IMR-90 (cell line): ENCODE measurements around the gene DTX3. TPM values are rescaled to one million over a fixed set of nuclear protein-coding genes. Genes with fewer than 3 reads are reported as not detected.

Experiments used
- ATAC-seq: fragments of 200-7000 bp; cut with Tn5 transposase; 2 replicates; pipeline ENCODE4 v1.9.1; 2020; ENCODE audit warnings: low read depth, mild to moderate bottlenecking, moderate library complexity
- BruUV-seq: library from RNA; stranded (reverse); fragments of 400-500 nt; replicated peaks from 2 replicates; lab custom pipeline; 2021; lab: Mats Ljungman, UMichigan
- CTCF ChIA-PET: fragments of 300-600 bp; formaldehyde crosslinking; extraction: SDS; loops from one replicate; lab custom pipeline; 2021; ENCODE audit warnings: antibody characterized with exemption; lab: Yijun Ruan, JAX
- POLR2A ChIA-PET: fragments of 300-600 bp; sonication (Branson Sonifier 250); formaldehyde crosslinking; loops from one replicate; lab custom pipeline; 2022; ENCODE audit warnings: antibody characterized with exemption; ENCODE audit not compliant: unreplicated experiment; lab: Charles Lee
- DNase-seq: peaks from one replicate; pipeline ENCODE4 v3.0.0; 2013
- H2AFZ ChIP-seq: replicated peaks from 2 replicates; pipeline ENCODE3; 2013; ENCODE audit warnings: low read length, mild to moderate bottlenecking; ENCODE audit not compliant: poor library complexity
- H2AK5ac ChIP-seq: 2 replicates; pipeline ENCODE4 v1.6.1; 2013; ENCODE audit warnings: low read depth, low read length, inconsistent platforms
- H2AK9ac ChIP-seq: replicated peaks from 2 replicates; pipeline ENCODE3; 2013; ENCODE audit warnings: mild to moderate bottlenecking, low read depth, low read length, moderate library complexity; ENCODE audit not compliant: poor library complexity
- H2BK120ac ChIP-seq: 2 replicates; pipeline ENCODE4 v1.6.1; 2013; ENCODE audit warnings: low read depth, low read length, inconsistent platforms
- H2BK15ac ChIP-seq: 3 replicates; pipeline ENCODE4 v1.6.1; 2013; ENCODE audit warnings: low read depth, low read length, inconsistent platforms
- H2BK20ac ChIP-seq: 2 replicates; pipeline ENCODE4 v1.6.1; 2013; ENCODE audit warnings: low read depth, mild to moderate bottlenecking, inconsistent platforms, low read length, moderate library complexity
- H2BK5ac ChIP-seq: 2 replicates; pipeline ENCODE4 v1.6.1; 2013; ENCODE audit warnings: mild to moderate bottlenecking, low read depth, low read length, inconsistent platforms; ENCODE audit not compliant: poor library complexity, severe bottlenecking
- H3K14ac ChIP-seq: replicated peaks from 2 replicates; pipeline ENCODE4 v1.6.1; 2013; ENCODE audit warnings: low read depth, low read length, inconsistent platforms
- H3K18ac ChIP-seq: 2 replicates; pipeline ENCODE4 v1.6.1; 2013; ENCODE audit warnings: low read depth, low read length, control low read depth
- H3K23ac ChIP-seq: 2 replicates; pipeline ENCODE4 v1.6.1; 2013; ENCODE audit warnings: low read depth, low read length, inconsistent platforms
- H3K27ac ChIP-seq: 2 replicates; pipeline ENCODE4 v1.5.1; 2013; ENCODE audit warnings: mild to moderate bottlenecking, control low read depth, low read length; ENCODE audit not compliant: insufficient read depth
- H3K27me3 ChIP-seq: 2 replicates; pipeline ENCODE4 v1.6.1; 2013; ENCODE audit warnings: low read length; ENCODE audit not compliant: control insufficient read depth, insufficient read depth
- H3K36me3 ChIP-seq: 2 replicates; pipeline ENCODE4 v1.6.1; 2013; ENCODE audit warnings: low read length, mixed read lengths; ENCODE audit not compliant: control insufficient read depth, insufficient read depth
- H3K4ac ChIP-seq: 2 replicates; pipeline ENCODE4 v1.6.1; 2013; ENCODE audit warnings: low read depth, low read length, inconsistent platforms
- H3K4me1 ChIP-seq: 2 replicates; pipeline ENCODE4 v1.6.1; 2013; ENCODE audit warnings: low read length, mixed read lengths; ENCODE audit not compliant: control insufficient read depth, insufficient read depth
- H3K4me2 ChIP-seq: 2 replicates; pipeline ENCODE4 v1.6.1; 2013; ENCODE audit warnings: low read depth, mild to moderate bottlenecking, control low read depth, low read length, moderate library complexity
- H3K4me3 ChIP-seq: 2 replicates; pipeline ENCODE4 v1.5.1; 2013; ENCODE audit warnings: low read depth, mild to moderate bottlenecking, control low read depth, low read length, moderate library complexity; ENCODE audit not compliant: insufficient read depth
- H3K56ac ChIP-seq: 2 replicates; pipeline ENCODE4 v1.6.1; 2013; ENCODE audit warnings: low read length, inconsistent platforms; ENCODE audit not compliant: insufficient read depth; ENCODE audit errors: extremely low read depth
- H3K79me1 ChIP-seq, 2 experiments: 2 replicates each; pipeline ENCODE4 v1.6.1; 2013; ENCODE audit warnings: low read length in 2 of 2, inconsistent platforms in 1 of 2, low read depth in 1 of 2
- H3K9ac ChIP-seq: 2 replicates; pipeline ENCODE4 v1.6.1; 2013; ENCODE audit warnings: low read depth, low read length, control low read depth
- H3K9me1 ChIP-seq: 2 replicates; pipeline ENCODE4 v1.6.1; 2013; ENCODE audit warnings: low read length, inconsistent platforms; ENCODE audit not compliant: insufficient read depth
- H3K9me3 ChIP-seq: 2 replicates; pipeline ENCODE4 v1.6.1; 2013; ENCODE audit warnings: low read length; ENCODE audit not compliant: control insufficient read depth, insufficient read depth
- H4K20me1 ChIP-seq: 2 replicates; pipeline ENCODE4 v1.6.1; 2013; ENCODE audit warnings: low read length, inconsistent platforms; ENCODE audit not compliant: insufficient read depth
- H4K5ac ChIP-seq: 2 replicates; pipeline ENCODE4 v1.6.1; 2013; ENCODE audit warnings: mild to moderate bottlenecking, low read depth, low read length, control low read depth
- H4K8ac ChIP-seq, 2 experiments: 2 replicates each; pipeline ENCODE4 v1.6.1; 2013; ENCODE audit warnings: low read depth in 2 of 2, low read length in 2 of 2, control low read depth in 1 of 2, inconsistent platforms in 1 of 2
- H4K91ac ChIP-seq: 2 replicates; pipeline ENCODE4 v1.6.1; 2013; ENCODE audit warnings: low read depth, low read length, inconsistent platforms; ENCODE audit not compliant: insufficient read depth
- BHLHE40 ChIP-seq: fragments of 150-350 bp; IDR thresholded peaks from 2 replicates; pipeline ENCODE4 v1.6.1; 2016; ENCODE audit warnings: mild to moderate bottlenecking, low read depth, low read length
- CEBPB ChIP-seq: IDR thresholded peaks from 2 replicates; pipeline ENCODE4 v1.6.1; 2012; ENCODE audit warnings: low read depth, low read length, improper control_type of control experiment
- CHD1 ChIP-seq: IDR thresholded peaks from 2 replicates; pipeline ENCODE4 v1.6.1; 2012; ENCODE audit warnings: low read depth, low read length, improper control_type of control experiment
- CTCF ChIP-seq: conservative IDR thresholded peaks from 2 replicates; pipeline ENCODE4 v1.5.1; 2012; ENCODE audit warnings: mild to moderate bottlenecking, low read depth, low read length, improper control_type of control experiment
- ELK1 ChIP-seq: fragments of 150-350 bp; IDR thresholded peaks from 2 replicates; pipeline ENCODE4 v1.6.1; 2016; ENCODE audit warnings: low read depth, mild to moderate bottlenecking, low read length, moderate library complexity, borderline replicate concordance
- FOS ChIP-seq: fragments of 150-350 bp; IDR thresholded peaks from 2 replicates; pipeline ENCODE4 v1.6.1; 2016; ENCODE audit warnings: low read depth, low read length
- MAFK ChIP-seq: IDR thresholded peaks from 2 replicates; pipeline ENCODE4 v1.6.1; 2012; ENCODE audit warnings: low read depth, low read length, improper control_type of control experiment
- MAZ ChIP-seq: IDR thresholded peaks from 2 replicates; pipeline ENCODE4 v1.6.1; 2012; ENCODE audit warnings: low read depth, mild to moderate bottlenecking, low read length, improper control_type of control experiment, moderate library complexity, borderline replicate concordance
- MXI1 ChIP-seq: IDR thresholded peaks from 2 replicates; pipeline ENCODE4 v1.6.1; 2012; ENCODE audit warnings: low read depth, mild to moderate bottlenecking, low read length, moderate library complexity, borderline replicate concordance
- NFE2L2 ChIP-seq: fragments of 150-350 bp; IDR thresholded peaks from 2 replicates; pipeline ENCODE4 v1.6.1; 2016; ENCODE audit warnings: low read depth, mild to moderate bottlenecking, low read length
- POLR2A ChIP-seq: IDR thresholded peaks from 2 replicates; pipeline ENCODE4 v1.6.1; 2012; ENCODE audit warnings: mild to moderate bottlenecking, low read depth, low read length
- RAD21 ChIP-seq: IDR thresholded peaks from 2 replicates; pipeline ENCODE4 v1.6.1; 2012; ENCODE audit warnings: low read length, improper control_type of control experiment
- RCOR1 ChIP-seq: IDR thresholded peaks from 2 replicates; pipeline ENCODE4 v1.6.1; 2012; ENCODE audit warnings: mild to moderate bottlenecking, low read length, improper control_type of control experiment; ENCODE audit not compliant: insufficient replicate concordance
- RFX5 ChIP-seq: IDR thresholded peaks from 2 replicates; pipeline ENCODE4 v1.8.0; 2012; ENCODE audit warnings: low read depth, mild to moderate bottlenecking, low read length, moderate library complexity
- SMC3 ChIP-seq: fragments of 150-350 bp; IDR thresholded peaks from 2 replicates; pipeline ENCODE4 v1.6.1; 2016; ENCODE audit warnings: low read depth, mild to moderate bottlenecking, antibody characterized with exemption, low read length, moderate library complexity
- USF2 ChIP-seq: fragments of 150-350 bp; IDR thresholded peaks from 2 replicates; pipeline ENCODE4 v1.6.1; 2017; ENCODE audit warnings: mild to moderate bottlenecking, antibody characterized with exemption, low read length, low read depth
- WGBS, 2 experiments: methylation state at CpG; one replicate each; pipeline versions ENCODE4 v1.1.5 to v1.1.7; 2013; ENCODE audit warnings: missing lambda C conversion rate in 2 of 2; ENCODE audit not compliant: insufficient read length in 1 of 2; ENCODE audit errors: extremely low coverage in 2 of 2; 5-methylcytosine and 5-hydroxymethylcytosine counted together
- dilution Hi-C: fragments of 300-500 bp; cut with HindIII; formaldehyde crosslinking; loops from one replicate; pipeline ENCODE4 v1.14.3; 2018; ENCODE audit warnings: low sequenced_read_pairs; ENCODE audit not compliant: unreplicated experiment
- in situ Hi-C: fragments of 300-500 bp; cut with MboI; formaldehyde crosslinking; loops from 3 replicates; pipeline ENCODE4 v1.14.3; 2019; ENCODE audit warnings: low sequenced_read_pairs, inconsistent platforms, mixed read lengths
- intact Hi-C: fragments of 100-400 bp; cut with micrococcal nuclease; formaldehyde crosslinking; loops from 2 replicates; pipeline ENCODE4 v1.10.0; 2022
- polyA plus RNA-seq, 3 experiments: library from polyadenylated mRNA; depleted of rRNA; stranded (reverse); fragments of >200 nt; gene quantifications; 2 replicates each; pipeline ENCODE4 v1.2.3, GENCODE V29; 2012; ENCODE audit warnings: low replicate concordance in 1 of 3
- total RNA-seq: library from RNA; depleted of rRNA; stranded (reverse); fragments of >200 nt; gene quantifications from 2 replicates; pipeline ENCODE4 v1.2.3, GENCODE V29; 2012

DTX3 gene
- total and polyA plus RNA-seq, 2 of the 4 experiments (the other 2 are of a cell fraction) = 2.9 to 14.6 TPM

DNA sequence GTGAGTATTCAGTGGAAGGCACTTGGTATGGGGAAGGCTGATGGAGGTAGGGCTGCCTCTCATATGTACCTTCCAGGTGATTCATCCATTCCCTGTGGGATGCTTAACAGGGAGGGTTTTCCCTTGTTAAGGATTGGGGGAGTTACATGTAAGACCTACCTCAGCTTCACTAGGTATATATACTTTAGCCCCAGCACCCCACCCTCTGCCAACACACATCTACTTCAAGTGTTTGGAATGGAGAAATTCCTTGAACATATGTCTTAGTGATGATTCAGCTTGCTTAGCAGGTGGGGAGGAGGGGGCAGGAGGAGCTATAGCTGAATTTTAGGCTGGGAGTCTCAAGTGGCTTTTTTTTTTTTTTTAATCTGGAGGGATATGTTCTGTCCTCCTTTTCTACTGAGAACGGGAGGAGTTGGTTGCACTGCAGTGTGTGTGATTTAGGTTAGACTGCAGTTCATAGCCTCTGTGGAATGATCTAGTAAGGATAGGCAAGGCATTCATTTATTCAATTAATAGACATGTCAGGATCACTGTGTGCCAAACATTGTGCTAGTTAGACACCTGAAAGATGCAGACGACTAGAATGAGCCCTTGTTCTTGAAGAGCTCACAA, 12.0 kb upstream of the DTX3 start:
- H4K91ac ChIP-seq = no peak overlapping the region
- no peak overlapping the region for H3K23ac ChIP-seq
- H3K14ac ChIP-seq = no peak overlapping the region
- no peak overlapping the region for H2AK9ac ChIP-seq
- no CpG with 5 or more reads among the region's 2 CpGs for WGBS, 2 experiments
- H2AFZ ChIP-seq = no peak overlapping the region
- H3K9ac ChIP-seq = no peak overlapping the region
- H3K27me3 ChIP-seq = peaks cover 5% of the 10 kb centered on the region
- no peak overlapping the region for H3K27ac ChIP-seq
- no peaks in the 10 kb centered on the region for H3K9me3 ChIP-seq
- H3K4me3 ChIP-seq = no peak overlapping the region
- no peak for TF ChIP-seq BHLHE40
- no peak for TF ChIP-seq ELK1
- TF ChIP-seq CHD1 = no peak
- TF ChIP-seq MXI1 = no peak
- no peak for TF ChIP-seq RCOR1
- TF ChIP-seq CEBPB = no peak
- no peak for TF ChIP-seq RAD21
- TF ChIP-seq FOS = no peak
- TF ChIP-seq MAFK = no peak
- no peak for TF ChIP-seq CTCF
- TF ChIP-seq POLR2A = no peak
- TF ChIP-seq USF2 = no peak
- TF ChIP-seq RFX5 = no peak
- no peak for TF ChIP-seq SMC3
- no peak for TF ChIP-seq MAZ
- TF ChIP-seq NFE2L2 = no peak
- ATAC-seq (no peak), DNase-seq (peak; percentile 30)
- intact Hi-C loops (no loop called here), dilution Hi-C loops (no loop called here), in situ Hi-C loops (no loop called here)
- ChIA-PET CTCF (no interaction called here), POLR2A (no interaction called here)
- peaks cover 5% of the 10 kb centered on the region; the same call in 1 of the 2 replicates for H3K4me1 ChIP-seq
- no peak overlapping the region for H3K56ac ChIP-seq
- no peaks in the 10 kb centered on the region for H4K20me1 ChIP-seq
- peaks cover 15 to 25% of the 10 kb centered on the region in 2 experiments; a peak in 3 of 4 replicates for H3K79me1 ChIP-seq
- H3K4me2 ChIP-seq = no peak overlapping the region
- H3K36me3 ChIP-seq = peaks cover 5% of the 10 kb centered on the region
- no peak overlapping the region for H2BK5ac ChIP-seq
- H4K5ac ChIP-seq = no peak overlapping the region
- no peak overlapping the region for H2BK20ac ChIP-seq
- no peak overlapping the region for H3K4ac ChIP-seq
- H3K9me1 ChIP-seq = peaks cover 11% of the 10 kb centered on the region
- H2BK15ac ChIP-seq = no peak overlapping the region
- H3K18ac ChIP-seq = no peak overlapping the region
- no peak overlapping the region for H2AK5ac ChIP-seq
- H4K8ac ChIP-seq = no peak overlapping the region
- H2BK120ac ChIP-seq = no peak overlapping the region
- BruUV-seq = no TSS peak
